ENCODE measurements around the gene SEMA3C. TPM values are rescaled to one million over a fixed set of nuclear protein-coding genes. Genes with fewer than 3 reads are reported as not detected.

The SEMA3C gene
- total RNA-seq, 1 donor from 2014 or later = 60.8 TPM

DNA sequence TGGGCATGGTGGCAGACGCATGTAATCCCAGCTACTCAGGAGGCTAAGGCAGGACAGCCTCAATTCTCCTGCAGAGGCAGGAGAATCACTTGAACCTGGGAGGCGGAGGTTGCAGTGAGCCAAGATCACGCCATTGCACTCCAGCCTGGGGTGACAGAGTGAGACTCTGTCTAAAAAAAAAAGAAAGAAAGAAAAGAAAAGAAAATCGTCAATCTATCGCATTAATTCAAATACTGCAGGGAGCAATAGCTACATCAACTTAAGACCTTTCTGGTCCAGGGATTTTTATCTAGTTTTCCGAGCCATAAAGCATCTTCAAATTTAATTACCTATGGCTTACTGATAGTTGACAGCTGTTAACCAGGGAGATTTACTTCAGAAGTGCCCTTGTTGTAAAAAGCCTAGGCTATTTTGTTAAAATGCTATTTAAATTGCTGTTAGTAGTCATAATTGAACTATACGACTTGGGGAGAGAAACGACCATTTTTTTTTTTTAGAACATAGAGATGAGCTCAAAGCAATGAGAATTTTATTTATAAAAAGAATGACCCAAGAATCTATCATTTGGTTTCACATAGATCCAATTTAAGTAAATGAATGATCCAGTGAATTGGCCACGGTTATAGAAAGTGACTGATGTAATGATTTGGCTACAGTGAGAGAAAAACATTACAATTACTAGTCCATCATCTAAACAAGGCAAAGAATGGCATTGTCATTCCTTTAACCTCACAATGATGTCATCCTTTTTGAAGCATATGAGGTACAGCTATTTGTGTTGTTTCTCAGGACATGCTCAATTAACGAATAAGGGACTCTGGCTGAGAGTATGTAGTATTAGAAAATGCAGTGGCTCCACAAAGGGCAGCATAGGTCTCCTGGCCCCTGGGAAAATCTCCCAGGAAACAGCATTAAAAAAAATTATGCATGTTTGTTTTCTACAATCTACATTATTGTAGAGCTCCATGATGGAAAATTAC lies 85.3 kb downstream of the SEMA3C start:
- DNase-seq (ENCODE audit: low spot score) = no peak
- intact Hi-C loops (cut with DNase I) = no loop called here

DNA sequence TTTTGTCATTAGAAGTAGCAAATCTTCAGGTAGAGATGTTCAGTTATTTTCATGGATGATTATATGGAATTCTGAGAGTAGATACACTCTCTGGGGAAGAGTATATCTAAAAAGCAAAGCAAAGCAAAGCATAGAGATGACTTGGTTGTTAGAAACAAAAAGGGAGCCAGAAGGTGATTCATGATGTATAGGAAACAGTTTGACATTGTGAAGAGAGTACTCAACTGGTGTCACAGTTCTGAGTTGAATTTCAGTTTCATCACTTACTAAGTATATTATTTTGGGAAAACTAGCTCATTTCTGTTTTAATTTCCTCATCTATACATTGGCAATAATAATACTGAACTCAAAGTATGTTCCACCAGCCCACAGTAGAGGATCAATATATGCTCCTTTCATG lies 86.8 kb downstream of the SEMA3C start:
- no peak for DNase-seq (ENCODE audit: low spot score)
- intact Hi-C loops (cut with DNase I) = no loop called here

DNA sequence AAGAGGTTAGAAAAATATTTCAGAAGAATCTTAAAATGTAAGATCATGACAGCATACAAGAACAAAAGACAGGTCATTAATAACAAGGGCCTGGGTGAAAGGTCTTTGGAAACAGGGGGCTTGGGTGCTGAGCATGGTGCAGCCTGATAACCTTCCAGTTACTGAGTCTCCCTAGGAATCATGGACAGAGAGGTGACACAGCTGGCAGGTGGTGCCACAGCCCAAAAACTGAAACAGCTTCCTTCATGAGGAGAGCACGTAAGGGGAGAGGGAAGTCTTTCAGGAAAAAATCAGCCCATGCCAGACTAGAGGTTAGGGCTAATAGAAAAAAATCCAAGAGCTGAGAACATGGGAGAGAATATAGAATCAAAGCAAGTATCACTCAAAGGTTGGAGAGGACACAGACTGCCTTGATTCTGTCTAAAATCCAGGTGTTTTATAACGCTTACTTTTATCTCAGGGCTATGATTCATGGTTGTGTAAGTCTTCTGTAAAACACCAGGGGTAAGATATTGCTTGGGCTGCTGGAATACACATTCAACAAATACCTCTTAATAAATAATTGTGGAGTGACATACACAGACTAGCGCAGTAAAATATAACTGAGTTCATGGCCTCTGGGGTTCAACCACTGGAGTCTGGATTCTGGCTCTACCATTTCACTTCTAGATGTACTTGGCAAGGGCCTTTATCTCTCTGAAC lies 88.1 kb downstream of the SEMA3C start:
- no peak for DNase-seq (ENCODE audit: low spot score)
- intact Hi-C loops (cut with DNase I) = no loop called here

DNA sequence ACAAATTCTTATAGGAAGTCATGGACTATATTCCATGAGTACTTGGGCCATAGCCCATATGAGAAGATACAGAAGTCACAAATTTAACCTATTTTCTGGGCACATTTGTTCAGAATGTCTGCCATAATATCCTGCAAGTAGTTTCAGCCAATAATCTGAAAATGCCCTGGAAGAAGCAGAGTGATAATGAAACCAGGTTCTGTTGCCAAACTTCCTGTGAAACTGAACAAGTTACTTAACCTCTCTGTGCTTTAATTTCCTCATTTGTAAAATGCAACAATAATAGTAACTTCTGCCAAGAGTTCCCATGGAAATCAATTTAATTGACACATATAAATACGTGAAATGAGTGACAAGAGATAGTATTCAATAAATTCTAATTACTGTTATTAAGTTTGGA lies 88.8 kb downstream of the SEMA3C start:
- intact Hi-C loops (cut with DNase I) = no loop called here
- no peak for DNase-seq (ENCODE audit: low spot score)

DNA sequence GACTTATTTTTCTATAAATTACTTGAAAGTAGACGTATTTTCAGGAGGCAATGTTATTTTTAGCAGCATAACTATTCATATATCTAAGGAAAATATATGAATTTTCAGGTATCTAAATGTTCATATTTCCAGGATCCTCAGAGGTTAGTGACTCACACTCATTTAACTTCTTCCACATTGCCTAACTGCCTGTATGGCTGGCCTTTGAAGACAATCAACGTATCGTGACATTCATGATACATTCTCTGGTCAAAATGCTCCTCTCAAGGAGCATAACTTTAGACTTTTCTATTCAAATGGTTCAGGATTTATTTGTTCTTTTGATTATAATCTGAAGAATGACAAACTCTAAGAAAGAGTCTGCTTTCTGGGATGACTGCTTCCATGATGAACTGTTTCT lies 89.3 kb downstream of the SEMA3C start:
- intact Hi-C loops (cut with DNase I) = no loop called here
- DNase-seq (ENCODE audit: low spot score) = no peak

DNA sequence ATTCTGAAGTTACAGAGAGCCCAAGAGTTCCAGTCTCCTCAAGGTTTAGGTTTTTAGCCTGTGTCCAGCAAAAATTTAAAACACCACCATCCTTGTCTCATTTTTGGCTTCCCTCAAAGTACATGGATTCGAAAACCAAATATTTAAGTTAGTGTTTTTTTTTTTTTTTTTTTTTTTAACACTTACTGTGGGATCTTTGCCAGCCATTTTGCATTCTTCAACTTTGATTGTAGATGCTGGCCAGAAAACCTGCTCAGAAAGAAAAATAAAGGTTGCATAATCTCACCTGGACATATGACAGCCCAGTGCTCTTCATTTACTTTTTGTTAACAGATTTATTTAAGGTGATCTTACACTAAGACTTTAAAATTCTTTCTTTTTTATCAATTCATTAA lies 91.6 kb downstream of the SEMA3C start:
- DNase-seq (ENCODE audit: low spot score) = no peak
- intact Hi-C loops (cut with DNase I) = no loop called here

DNA sequence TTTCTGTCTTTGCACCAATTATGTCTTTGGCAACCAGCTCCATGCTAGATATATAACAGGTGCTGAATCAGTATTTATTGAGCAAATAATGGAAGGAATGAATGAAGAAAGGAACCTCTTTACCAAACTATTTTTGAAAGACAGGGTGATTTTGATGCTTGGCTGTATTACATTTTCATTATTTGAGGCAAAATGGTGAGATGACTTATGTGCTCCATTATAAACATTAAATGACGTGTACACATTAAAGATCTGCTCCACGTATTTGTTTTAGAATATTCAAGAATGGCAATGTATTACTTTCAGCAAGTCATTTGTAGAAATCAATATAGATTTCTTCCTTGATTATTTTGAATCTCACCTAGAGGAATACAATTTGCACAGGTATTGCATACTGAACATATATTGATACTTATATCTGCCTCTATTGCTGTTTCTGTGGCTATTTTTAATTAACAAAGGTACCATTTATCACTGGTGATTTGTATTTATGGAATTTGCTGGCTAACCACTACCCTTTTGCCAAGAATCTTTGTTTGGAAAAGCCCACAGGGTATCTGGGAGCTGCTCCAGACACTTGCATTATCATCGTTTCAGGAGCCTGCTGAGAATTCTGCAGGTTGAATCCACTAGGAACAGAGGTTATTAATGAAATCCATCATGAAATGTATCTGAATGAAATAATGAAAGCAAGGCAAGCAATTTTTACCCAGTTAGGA lies 92.2 kb downstream of the SEMA3C start:
- intact Hi-C loops (cut with DNase I) = no loop called here
- DNase-seq (ENCODE audit: low spot score) = no peak

DNA sequence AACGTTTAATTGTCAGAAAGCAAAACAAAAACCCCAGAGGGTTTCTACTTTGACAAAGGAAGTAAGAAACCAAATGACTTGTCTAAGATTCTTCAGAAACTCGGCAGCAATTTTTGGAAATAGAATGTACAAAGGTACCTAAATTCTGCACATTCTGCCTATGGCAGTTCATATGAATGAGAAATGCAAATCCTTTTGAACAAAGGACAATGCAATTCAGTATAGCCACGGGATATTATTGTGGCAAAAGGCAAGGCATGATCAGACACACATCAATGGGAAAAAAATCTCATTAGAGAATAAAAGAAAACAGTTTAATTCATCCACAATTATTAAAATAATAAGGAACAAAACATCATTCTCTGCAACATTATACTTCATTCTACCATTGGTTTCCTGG lies 93.4 kb downstream of the SEMA3C start:
- intact Hi-C loops (cut with DNase I) = no loop called here
- no peak for DNase-seq (ENCODE audit: low spot score)

DNA sequence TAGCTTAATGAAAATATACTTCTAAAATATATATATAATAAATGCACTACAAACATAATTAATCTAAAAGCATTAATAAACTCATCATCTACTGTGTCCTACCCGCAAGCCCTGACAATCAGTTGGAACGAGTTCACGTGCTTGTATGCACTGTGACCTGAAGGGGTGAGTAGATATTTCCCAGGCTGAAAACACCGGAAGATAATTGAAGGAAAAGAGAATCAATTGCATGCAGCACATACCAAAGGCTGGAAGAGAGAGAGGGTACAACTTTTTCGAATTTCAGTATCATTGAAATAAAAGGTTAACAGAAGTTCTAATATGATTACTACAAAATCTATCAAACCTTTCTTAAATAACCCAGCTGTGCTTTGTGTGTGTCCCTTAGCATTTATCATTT lies 94.6 kb downstream of the SEMA3C start:
- intact Hi-C loops (cut with DNase I) = no loop called here
- DNase-seq (ENCODE audit: low spot score) = no peak

DNA sequence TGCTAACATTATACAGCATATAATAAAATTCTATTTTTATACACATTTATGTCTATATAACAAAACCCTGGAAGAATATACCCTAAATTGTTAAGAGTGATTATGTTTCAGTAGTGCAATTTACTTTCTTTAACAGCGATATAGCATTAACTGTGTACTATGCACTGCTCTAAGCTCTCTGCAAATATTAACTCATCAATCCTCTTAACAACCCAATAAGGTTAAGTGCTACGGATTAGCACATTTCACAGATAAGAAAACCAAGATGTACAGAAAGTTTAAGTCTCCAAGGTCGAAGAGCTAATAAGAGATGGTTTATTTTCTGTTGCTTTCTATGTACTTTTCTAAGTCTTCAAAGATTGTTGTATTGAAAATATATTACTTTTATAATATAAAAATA lies 95.8 kb downstream of the SEMA3C start:
- intact Hi-C loops (cut with DNase I) = no loop called here

DNA sequence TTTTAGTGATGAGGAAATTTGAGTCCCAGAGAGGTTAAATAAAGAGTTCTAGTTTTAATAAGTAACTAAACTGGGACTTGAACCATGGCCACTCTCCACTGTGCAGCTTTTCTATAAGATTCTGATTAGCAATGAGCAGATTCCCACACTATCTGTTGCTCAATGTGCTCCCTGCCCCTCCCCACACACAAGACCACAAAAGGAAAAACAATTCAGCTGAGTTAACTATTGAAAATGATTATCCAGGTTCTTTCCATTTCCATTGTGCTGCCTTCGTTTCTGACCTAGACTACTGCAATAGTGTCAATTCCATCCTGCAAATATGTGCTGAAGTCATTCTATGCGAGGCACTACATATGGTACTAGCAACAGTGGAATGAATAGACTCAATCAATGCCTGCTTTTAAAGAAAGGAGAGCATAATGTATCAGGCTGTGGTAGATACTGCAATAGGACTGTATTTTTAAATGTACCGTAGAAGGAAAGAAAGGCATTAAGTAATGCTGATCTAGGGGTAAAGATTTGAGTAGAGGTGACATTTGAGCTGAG lies 97.0 kb downstream of the SEMA3C start:
- intact Hi-C loops (cut with DNase I) = no loop called here
- no peak for DNase-seq (ENCODE audit: low spot score)

More for the DNA sequence above, 95.8 kb downstream of the SEMA3C start:
- no peak for DNase-seq (ENCODE audit: low spot score)

DNA sequence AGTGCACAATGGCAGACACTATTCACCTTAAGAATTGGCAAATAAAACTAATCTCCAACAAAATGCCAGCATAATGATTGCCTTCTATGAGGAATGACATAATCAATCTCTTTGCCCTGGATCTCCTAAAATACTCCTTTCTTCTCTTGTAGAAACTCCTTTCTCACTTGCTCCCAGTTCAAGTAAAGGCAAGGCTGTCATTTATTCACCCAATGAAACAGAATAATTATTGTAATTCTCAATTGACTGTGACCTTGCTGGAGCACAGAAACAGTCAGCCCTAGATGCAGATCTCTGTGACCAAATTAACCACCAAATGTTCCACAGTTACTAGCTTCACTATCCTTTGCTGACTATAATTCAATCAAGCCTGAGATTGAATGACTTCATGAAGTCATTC lies 99.3 kb downstream of the SEMA3C start:
- intact Hi-C loops (cut with DNase I) = no loop called here
- DNase-seq (ENCODE audit: low spot score) = no peak

DNA sequence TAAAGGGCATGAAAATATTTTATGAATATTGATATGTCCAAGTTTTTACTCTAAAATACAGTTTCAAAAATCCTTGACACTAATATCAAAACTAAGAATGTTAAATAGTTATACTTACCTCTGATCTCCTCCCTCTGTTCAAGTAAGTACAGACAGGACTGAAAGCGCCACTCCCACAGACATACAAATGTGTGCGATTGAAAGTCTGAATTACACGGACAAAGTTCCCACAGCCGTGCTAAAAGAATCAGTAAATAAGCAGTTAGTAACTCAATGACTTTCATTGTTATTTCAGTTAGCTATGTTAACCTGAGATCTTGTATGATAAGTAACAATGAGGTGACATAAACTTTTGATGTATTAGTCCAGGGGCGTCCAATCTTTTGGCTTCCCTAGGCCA lies 100.7 kb downstream of the SEMA3C start:
- no peak for DNase-seq (ENCODE audit: low spot score)
- intact Hi-C loops (cut with DNase I) = no loop called here

DNA sequence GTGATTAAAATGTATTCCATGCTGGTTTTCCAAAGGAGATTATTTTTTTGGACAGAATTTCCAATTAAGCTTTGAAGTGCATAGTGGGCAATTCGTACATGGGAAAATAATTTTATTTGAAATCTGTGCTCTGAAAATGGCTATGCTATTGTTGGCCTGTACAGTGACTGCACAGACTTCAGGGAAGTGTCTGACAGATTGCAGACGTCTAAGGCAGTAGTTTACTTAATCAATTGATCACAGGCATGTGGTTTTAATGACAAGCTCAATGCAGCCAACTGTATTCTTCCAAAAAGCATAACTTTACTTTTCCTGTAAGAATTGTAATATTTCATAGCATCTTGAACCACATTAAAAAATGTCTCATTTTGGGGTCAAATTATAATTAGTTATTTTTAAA lies 102.0 kb downstream of the SEMA3C start:
- DNase-seq (ENCODE audit: low spot score) = no peak
- intact Hi-C loops (cut with DNase I) = no loop called here

DNA sequence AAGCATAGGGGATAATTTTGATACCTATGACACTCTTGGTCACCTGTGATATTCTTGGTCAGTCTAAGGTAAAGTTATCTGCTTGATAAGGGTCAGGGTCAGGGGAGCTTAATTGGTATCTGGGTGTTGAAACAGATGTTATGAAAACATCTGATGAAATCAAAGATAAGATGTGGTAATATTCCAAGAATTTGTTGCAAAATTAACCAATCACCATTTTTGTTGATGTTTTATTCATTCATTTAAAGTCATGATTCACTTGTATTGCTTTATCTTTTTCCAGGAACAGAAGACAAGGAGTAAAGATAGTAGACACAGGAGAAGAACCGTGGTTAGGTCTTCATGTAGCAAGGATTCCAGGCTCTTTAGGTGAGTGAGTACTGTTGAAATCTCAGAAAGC lies 103.1 kb downstream of the SEMA3C start:
- intact Hi-C loops (cut with DNase I) = no loop called here
- DNase-seq (ENCODE audit: low spot score) = no peak

DNA sequence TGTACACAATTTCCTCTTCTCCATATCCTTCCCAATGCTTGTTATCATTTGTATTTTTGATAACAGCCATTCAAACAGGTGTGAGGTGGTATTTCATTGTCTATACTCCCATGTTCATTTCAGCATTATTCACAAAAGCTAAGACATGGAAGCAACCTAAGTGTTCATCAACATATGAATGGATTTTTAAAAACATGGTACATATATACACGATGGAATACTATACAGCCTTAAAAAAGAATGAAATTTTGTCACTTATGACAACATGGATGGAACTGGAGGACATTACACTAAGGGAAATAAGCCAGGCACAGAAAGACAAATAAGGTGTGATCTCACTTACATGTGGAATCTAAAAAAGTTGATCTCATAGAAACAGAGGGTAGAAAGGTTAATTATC lies 109.3 kb downstream of the SEMA3C start:
- intact Hi-C loops (cut with DNase I) = no loop called here

DNA sequence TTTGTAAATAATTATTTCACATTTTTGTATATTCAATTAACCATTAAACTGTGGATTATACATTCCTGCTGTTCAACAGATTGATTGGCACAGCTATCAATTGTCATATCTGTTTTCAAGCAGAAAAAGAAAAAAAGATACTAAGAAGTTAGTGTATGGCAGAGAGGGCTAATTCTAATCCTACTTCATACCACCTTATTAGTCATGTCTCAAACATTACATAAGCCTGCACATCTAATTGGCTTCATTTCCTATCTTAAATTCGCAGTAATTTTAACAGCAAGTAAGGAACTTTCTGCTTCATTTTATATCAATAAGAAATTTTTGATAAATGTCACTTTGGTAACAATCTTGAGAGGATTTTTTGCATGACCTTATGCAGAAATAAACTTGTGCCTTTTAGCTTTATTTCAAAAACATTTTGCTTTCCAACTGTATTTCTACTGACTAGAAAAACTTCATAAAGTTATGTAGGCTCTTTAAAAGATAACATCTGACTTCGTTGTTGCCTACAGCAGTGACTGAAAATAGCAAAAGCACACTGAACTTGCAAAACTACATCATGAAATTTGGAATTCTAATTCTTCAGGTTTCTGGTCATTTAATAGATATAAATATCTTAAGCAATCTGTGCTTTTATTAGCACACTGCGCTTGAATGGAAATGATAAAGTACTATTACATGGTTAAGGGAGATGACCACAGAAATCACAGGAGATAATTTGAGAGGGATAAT lies 111.5 kb downstream of the SEMA3C start:
- intact Hi-C loops (cut with DNase I) = no loop called here

More for the DNA sequence above, 109.3 kb downstream of the SEMA3C start:
- DNase-seq (ENCODE audit: low spot score) = no peak

DNA sequence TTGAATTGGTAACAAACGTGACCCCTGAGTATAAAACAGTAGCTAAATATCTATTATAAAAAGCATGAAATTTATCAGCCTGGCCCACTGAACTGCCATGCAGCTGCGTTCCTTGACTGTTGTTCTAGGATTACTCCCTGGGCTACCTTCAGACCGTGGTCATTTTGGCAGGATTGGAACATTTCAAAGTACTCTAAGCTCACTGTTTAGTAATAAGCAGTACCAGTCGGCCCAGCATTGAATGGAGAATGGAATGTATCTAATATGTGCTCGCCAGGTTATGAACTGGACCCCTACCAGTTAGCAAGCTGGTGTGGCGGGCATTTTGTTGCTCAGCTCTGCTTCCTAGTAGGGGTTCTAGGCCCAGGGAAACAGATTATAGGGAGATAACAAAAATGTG lies 112.2 kb downstream of the SEMA3C start:
- DNase-seq (ENCODE audit: low spot score) = no peak
- intact Hi-C loops (cut with DNase I) = no loop called here

More for the DNA sequence above, 111.5 kb downstream of the SEMA3C start:
- DNase-seq (ENCODE audit: low spot score) = no peak

DNA sequence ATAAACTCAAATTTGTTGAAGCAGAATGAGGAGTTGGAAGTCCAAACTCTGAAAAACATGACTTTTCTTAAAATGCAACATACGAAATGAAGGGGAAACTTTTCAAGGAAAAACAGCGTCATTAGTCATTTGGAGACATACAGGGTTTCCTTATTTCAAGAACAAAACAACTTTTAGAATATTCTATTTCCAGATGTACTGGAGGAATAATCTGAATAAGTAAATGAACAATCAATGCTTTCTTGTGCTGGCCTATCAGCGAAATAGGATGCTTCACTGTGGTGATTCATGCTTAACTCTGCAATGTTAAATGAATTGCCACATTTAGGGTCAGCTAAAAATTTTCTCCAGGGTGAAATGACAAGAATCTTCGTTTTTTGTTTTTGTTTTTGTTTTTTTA lies 114.3 kb downstream of the SEMA3C start:
- DNase-seq (ENCODE audit: low spot score) = no peak

More for the DNA sequence above, 114.3 kb downstream of the SEMA3C start:
- intact Hi-C loops (cut with DNase I) = no loop called here
